Fibroblast of lung (primary cell): ENCODE data around the gene RGS3. TPM values are rescaled to one million over a fixed set of nuclear protein-coding genes. Genes with fewer than 3 reads are reported as not detected.

Source experiments
- DNase-seq, 2 donors: peaks; one replicate each; pipeline versions ENCODE4 v3.0.0 to v3.0.0-alpha.2; 2010; ENCODE audit warnings: low read depth in 2 of 2
- H2AFZ ChIP-seq: 2 replicates; pipeline ENCODE4 v1.5.1; 2012; ENCODE audit warnings: low read length, control low read depth, inconsistent platforms
- H3K27ac ChIP-seq: 2 replicates; pipeline ENCODE4 v1.5.1; 2011; ENCODE audit warnings: low read length, control low read depth; ENCODE audit not compliant: insufficient read depth
- H3K27me3 ChIP-seq: 2 replicates; pipeline ENCODE4 v1.5.1; 2011; ENCODE audit warnings: mild to moderate bottlenecking, low read length; ENCODE audit not compliant: control insufficient read depth, insufficient read depth
- H3K36me3 ChIP-seq: 2 replicates; pipeline ENCODE4 v1.5.1; 2011; ENCODE audit warnings: low read length; ENCODE audit not compliant: control insufficient read depth, insufficient read depth
- H3K4me1 ChIP-seq: 2 replicates; pipeline ENCODE4 v1.5.1; 2011; ENCODE audit warnings: low read length; ENCODE audit not compliant: control insufficient read depth, insufficient read depth; ENCODE audit errors: extremely low read depth
- H3K4me2 ChIP-seq: 2 replicates; pipeline ENCODE4 v1.5.1; 2011; ENCODE audit warnings: low read length, control low read depth; ENCODE audit not compliant: insufficient read depth; ENCODE audit errors: extremely low read depth
- H3K4me3 ChIP-seq, 4 experiments: fragments of 200-600 bp in 1 of 4; sonication (generic) in 1 of 4; replicated peaks in 1 of 4; 2 replicates each; pipeline ENCODE4 v1.5.1; 2011 to 2016; ENCODE audit warnings: low read length in 4 of 4, low read depth in 3 of 4, mild to moderate bottlenecking in 3 of 4, control low read depth in 2 of 4, inconsistent platforms in 1 of 4, mixed read lengths in 1 of 4; ENCODE audit not compliant: insufficient read depth in 1 of 4; ENCODE audit errors: control extremely low read depth in 1 of 4
- H3K79me2 ChIP-seq: 2 replicates; pipeline ENCODE4 v1.5.1; 2012; ENCODE audit warnings: mild to moderate bottlenecking, low read length, inconsistent platforms; ENCODE audit not compliant: control insufficient read depth, insufficient read depth
- H3K9ac ChIP-seq: 2 replicates; pipeline ENCODE4 v1.5.1; 2011; ENCODE audit warnings: mild to moderate bottlenecking, low read length, control low read depth; ENCODE audit not compliant: insufficient read depth
- H3K9me3 ChIP-seq: 2 replicates; pipeline ENCODE4 v1.5.1; 2012; ENCODE audit warnings: low read depth, low read length; ENCODE audit not compliant: control insufficient read depth, insufficient read depth
- H4K20me1 ChIP-seq: 2 replicates; pipeline ENCODE4 v1.5.1; 2011; ENCODE audit warnings: low read length; ENCODE audit not compliant: control insufficient read depth, insufficient read depth; ENCODE audit errors: extremely low read depth
- CTCF ChIP-seq, 2 donors: IDR thresholded peaks in 1 of 2; conservative IDR thresholded peaks in 1 of 2; 1 replicate in 1 of 2; 2 replicates in 1 of 2; pipeline ENCODE4 v1.5.1; 2011 to 2012; ENCODE audit warnings: low read length in 2 of 2, control low read depth in 1 of 2, inconsistent platforms in 1 of 2, low read depth in 1 of 2, mild to moderate bottlenecking in 1 of 2
- EZH2 ChIP-seq: IDR thresholded peaks from 2 replicates; pipeline ENCODE4 v1.5.1; 2012; ENCODE audit warnings: low read length, control low read depth, mild to moderate bottlenecking; ENCODE audit errors: missing control alignments
- polyA plus RNA-seq, 2 donors: library from polyadenylated mRNA; depleted of rRNA in 1 of 2; stranded (reverse) in 1 of 2; unstranded in 1 of 2; fragments of >200 nt; gene quantifications; 2 replicates each; pipeline ENCODE4 v1.2.1, GENCODE V29; 2011 to 2012; ENCODE audit warnings: missing spikeins in 1 of 2
- total RNA-seq: library from RNA; depleted of rRNA; stranded (reverse); fragments of >200 nt; gene quantifications from 2 replicates; pipeline ENCODE4 v1.2.1, GENCODE V29; 2014

The RGS3 gene
- total and polyA plus RNA-seq, 2 donors (not counting 1 experiment from before 2014, with no cell fraction given): 48.1 to 74.3 TPM

GRCh38 chr9:113514748-113515147 lies 51.2 kb downstream of the RGS3 start:
- Histone ChIP-seq H3K9ac (no peak overlapping the region), H3K4me1 (peaks cover 11% of the 10 kb centered on the region), H3K4me3 (no peak overlapping the region), H3K79me2 (no peaks in the 10 kb centered on the region), H4K20me1 (no peaks in the 10 kb centered on the region), H3K27ac (no peak overlapping the region), H2AFZ (no peak overlapping the region), H3K9me3 (no peaks in the 10 kb centered on the region), H3K4me2 (no peak overlapping the region), H3K36me3 (no peaks in the 10 kb centered on the region), H3K27me3 (no peaks in the 10 kb centered on the region)
- no peak for DNase-seq
- no peak for TF ChIP-seq CTCF (conservative IDR thresholded peaks at IDR 0.05 in 1 of 2, IDR thresholded peaks at IDR 0.05 in 1 of 2; ENCODE audit: low read depth in 1 of 2, low read length in 2 of 2)
- no peak for TF ChIP-seq EZH2

- Histone ChIP-seq H3K4me1 (peaks cover 13% of the 10 kb centered on the region), H3K4me2 (no peak overlapping the region), H3K9me3 (no peaks in the 10 kb centered on the region)
These were observed 52.3 kb downstream of the RGS3 start for GRCh38 chr9:113515862-113516261.

GRCh38 chr9:113516840-113517577 lies 53.5 kb downstream of the RGS3 start:
- no peaks in the 10 kb centered on the region for H3K79me2 ChIP-seq
- no peak overlapping the region for H3K27ac ChIP-seq
- H3K36me3 ChIP-seq: no peaks in the 10 kb centered on the region
- no peak for TF ChIP-seq EZH2
- TF ChIP-seq CTCF (conservative IDR thresholded peaks at IDR 0.05 in 1 of 2, IDR thresholded peaks at IDR 0.05 in 1 of 2; ENCODE audit: low read depth in 1 of 2, low read length in 2 of 2): no peak
- no peak overlapping the region for H3K9ac ChIP-seq
- H4K20me1 ChIP-seq: no peaks in the 10 kb centered on the region
- peaks cover 12% of the 10 kb centered on the region for H3K4me1 ChIP-seq
- no peaks in the 10 kb centered on the region for H3K27me3 ChIP-seq
- DNase-seq: peak in 1 of 2 donors; percentile 41
- peak overlapping the region; percentile 27 for H2AFZ ChIP-seq
- no peak overlapping the region for H3K4me3 ChIP-seq
- no peaks in the 10 kb centered on the region for H3K9me3 ChIP-seq
- no peak overlapping the region for H3K4me2 ChIP-seq

More at GRCh38 chr9:113515862-113516261, 52.3 kb downstream of the RGS3 start:
- H3K27ac ChIP-seq: no peak overlapping the region
- H2AFZ ChIP-seq: no peak overlapping the region
- peak in 1 of 2 donors; percentile 84 for DNase-seq
- H3K27me3 ChIP-seq: no peaks in the 10 kb centered on the region
- no peak overlapping the region for H3K4me3 ChIP-seq
- H3K36me3 ChIP-seq: no peaks in the 10 kb centered on the region
- no peaks in the 10 kb centered on the region for H3K79me2 ChIP-seq
- H3K9ac ChIP-seq: no peak overlapping the region
- H4K20me1 ChIP-seq: no peaks in the 10 kb centered on the region
- TF ChIP-seq EZH2 (no peak), CTCF (conservative IDR thresholded peaks at IDR 0.05 in 1 of 2, IDR thresholded peaks at IDR 0.05 in 1 of 2; ENCODE audit: low read depth in 1 of 2, low read length in 2 of 2) (no peak)
